ENCODE measurements around the gene HDGF.

HDGF gene

DNA sequence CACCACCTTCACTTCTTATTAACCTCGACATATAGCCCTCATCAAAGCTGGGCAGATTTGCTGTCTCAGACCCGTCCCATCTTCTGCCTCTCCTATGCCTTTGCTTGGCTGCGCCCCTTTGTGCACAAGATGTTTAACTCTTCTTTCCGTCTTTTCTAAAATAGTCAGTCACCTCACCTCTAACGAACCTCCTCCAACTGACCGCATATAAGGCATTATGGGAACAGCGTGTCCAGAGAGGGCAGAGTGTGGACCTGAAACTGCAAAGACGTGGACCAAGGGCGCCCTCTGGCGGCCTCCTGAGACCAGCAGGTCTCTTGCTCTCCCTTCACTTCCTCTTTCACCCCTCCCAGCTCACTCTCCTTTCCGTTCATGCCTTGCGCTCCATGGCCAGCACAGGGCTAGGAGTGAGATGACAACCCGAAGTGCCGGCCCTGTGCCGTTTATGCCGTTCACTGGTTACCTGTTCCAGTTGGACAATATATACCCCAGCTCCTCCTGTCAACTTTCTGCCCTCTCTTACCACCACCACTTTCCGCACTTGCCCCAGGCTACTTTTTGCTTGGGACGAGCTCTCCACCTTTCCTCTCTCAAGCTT lies 25.7 kb downstream of the HDGF start:
- peak; percentile 76 for DNase-seq (ENCODE audit: low read depth)

GRCh38 chr1:156721535-156721934 lies 29.9 kb downstream of the HDGF start:
- no peak for DNase-seq (ENCODE audit: low read depth)

- DNase-seq (ENCODE audit: low read depth): no peak
These were observed 30.3 kb downstream of the HDGF start for GRCh38 chr1:156721131-156721530.

DNA sequence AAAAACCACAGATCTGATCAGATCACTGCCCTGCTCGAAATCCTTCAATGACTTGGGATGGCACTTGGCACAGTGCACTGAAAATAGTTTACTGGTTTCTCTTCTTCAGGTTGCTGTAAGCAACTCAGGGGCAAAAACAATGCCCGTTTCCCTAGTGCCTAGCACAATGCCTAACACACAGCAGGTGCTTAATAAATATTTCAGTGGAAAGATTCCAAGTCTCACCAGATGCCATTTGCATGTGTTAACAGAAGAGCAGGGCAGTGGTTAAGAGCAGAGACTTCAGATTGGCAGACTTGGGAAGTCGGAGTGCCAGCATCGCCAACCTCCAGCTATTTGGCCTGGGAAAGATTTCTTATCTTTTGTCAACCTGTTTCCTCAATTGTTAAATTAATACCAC lies 34.1 kb downstream of the HDGF start:
- DNase-seq (ENCODE audit: low read depth): no peak

DNA sequence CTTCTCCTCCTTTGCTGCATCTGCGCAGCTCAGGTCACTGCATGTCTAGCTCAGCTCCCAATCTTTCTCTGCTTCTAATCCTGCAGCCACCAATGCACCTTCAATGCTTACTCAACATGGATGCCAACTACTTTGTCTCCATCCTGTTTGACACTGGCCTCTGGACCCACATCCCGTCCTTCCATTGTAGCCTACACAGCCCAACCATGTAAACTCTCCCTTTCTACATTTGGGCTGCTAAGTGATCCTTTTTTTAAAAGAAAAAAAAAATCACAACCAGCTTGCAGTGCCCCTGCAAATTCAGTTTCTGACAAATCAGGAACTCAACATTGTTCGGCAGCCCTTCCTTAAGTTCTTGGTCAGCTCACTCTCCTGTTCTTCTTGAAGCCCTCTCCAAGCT lies 36.6 kb downstream of the HDGF start:
- DNase-seq (ENCODE audit: low read depth): no peak

DNA sequence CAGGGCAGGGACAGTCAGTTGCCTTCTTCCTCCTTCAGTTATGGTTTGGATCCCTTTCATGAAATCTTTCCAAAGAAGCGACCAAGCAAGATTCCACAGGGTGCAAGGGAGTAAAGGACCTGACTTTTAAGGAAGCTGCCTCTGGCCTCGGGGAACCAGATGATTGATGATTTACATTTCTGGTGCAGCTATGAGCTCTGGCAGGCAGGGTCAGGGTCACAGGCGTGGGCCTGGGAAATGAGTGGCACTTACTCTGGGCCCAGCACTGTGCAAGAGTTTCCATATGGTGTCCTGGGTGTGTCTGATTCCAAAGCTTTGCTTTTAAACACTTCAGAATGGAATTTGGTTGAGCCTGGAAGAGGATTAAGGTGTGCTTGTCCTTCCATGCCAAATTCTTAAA lies 38.8 kb downstream of the HDGF start:
- DNase-seq (ENCODE audit: low read depth): no peak

DNA sequence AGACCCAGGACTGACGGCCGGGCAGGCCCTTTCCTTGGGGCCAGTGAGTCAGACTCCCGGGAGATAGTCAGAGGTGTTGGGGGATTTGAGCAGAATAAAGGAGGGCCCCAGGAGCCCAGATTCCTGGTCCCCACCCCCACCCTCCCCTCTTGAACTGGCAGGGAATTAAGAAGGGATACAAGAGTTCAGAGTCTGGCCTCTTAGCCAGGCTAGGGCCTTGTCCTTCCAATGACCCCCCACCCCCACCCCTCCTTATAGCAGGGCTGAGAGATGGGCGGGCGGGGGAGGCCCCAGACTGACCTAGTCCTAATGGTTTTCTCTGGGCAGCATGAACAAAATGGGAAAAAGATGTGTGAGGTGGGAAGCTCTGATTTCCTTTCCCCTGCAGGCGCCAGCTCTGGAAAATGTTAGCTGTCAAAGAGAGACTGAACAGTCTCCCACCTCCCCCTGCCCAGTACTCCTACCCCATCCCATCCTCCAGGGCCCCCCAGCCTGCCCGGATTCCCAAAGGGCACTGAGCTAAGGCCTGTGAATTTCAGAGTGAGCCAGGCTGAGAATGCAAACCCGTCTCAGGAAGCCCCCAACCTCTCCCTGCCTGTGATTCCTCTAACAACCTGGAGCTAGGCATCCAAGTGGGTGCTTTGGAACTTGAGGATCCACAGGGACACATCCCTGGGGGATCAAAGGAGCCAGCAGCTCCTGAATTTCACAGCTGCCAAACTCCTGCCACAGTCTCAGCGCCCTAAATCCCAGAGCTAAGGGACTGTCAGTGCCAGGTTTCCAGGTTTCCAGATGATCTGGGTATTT lies 40.3 kb downstream of the HDGF start:
- no peak for DNase-seq (ENCODE audit: low read depth)

DNA sequence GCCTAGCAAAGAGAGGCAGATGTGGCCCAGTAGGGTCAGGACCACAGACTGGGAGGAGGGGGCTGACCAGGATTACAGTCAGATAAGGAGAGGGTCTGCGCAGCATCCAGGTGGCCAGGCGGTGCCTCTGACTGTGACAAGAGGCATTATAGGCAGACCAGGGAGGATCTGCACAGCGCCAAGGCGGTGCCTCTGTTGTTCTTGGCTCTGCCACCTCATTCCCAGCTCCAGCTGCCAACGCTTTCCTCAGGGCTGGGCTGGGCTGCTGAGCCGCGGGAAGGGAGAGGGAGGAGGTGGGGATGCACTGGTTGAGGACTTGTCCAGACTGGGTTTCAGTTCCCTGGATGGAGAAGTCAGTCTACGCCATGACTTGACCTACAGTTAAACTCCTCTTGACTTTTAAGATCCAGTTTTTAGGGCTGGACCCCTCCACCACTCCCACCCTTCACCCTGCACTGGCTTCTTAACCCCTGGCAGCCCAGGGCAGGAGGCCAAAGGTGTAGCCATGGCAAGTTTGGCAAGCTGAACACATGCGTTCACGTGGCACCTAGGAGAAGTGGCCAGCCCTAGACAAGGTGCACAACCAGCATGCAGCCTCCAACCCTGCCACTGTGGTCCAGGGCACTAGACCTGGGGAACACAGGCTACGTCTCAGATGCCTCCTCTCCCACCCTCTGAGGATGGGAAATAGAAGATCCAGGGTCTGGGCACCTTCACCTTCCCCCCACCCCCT lies 41.6 kb downstream of the HDGF start:
- DNase-seq (ENCODE audit: low read depth): no peak

- DNase-seq (ENCODE audit: low read depth): no peak
These were observed 42.4 kb downstream of the HDGF start for GRCh38 chr1:156709031-156709430.

DNA sequence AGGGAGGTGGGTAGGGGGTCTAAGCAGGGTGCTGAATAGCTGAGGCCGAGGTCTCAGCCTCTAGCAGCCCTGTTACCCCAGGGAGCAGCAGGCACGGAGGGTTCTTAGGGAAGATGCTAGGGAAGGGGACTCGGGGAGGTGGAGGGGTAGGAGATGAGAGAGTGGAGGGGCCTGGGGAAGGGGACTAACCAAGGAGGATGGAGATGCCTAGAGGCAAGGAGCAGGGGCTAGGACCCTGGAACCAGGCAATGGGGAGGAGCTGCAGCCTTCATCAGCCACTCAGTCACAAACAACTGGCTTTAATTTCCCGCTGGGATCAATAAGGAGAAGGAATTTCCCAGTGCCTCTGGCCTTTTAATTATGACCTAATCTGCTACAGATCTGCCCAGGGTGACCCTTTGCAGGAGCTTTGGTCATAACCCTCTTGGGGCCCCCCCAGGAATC lies 43.2 kb downstream of the HDGF start:
- DNase-seq (ENCODE audit: low read depth): no peak

DNA sequence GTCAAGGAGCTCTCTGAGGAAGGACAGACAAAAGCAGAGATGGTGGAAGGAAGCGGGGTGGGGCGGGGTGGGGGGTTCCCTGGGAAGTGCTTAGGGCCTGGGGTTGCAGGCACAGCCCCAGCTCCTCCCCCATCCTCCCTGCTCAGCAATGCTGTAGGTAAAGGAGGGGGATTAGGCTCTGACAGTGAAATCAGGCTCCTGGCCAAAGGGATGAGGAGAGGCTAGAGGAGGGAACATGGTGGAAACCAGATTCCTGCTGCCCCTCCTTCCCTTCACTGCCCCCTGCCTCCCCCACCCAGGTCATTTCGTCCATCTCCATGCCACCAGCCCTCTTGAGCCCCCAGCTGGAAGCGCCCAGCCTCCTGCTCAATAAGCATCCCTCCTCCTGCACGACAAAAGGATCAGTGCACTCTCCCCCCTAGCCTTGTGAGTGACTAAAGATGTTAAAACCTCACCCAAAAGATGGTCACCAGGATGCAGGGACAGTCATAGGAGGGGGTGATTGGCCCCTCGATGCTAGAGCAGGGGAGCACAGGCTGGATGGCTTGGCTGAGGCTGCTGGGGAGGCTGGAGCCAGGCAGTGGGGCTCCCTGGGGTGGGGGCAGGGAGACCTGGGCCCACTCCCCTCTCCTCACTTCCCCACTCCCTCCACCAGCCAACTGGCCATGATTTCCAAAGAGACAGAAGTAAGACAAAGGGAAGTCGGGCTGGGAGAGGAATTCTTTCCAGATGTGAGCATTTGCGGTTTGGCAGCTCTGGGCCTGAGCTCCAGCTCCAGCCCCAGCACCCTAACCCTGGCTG lies 43.9 kb downstream of the HDGF start:
- DNase-seq (ENCODE audit: low read depth): no peak

GRCh38 chr1:156706657-156707416 lies 44.6 kb downstream of the HDGF start:
- DNase-seq (ENCODE audit: low read depth): no peak

DNA sequence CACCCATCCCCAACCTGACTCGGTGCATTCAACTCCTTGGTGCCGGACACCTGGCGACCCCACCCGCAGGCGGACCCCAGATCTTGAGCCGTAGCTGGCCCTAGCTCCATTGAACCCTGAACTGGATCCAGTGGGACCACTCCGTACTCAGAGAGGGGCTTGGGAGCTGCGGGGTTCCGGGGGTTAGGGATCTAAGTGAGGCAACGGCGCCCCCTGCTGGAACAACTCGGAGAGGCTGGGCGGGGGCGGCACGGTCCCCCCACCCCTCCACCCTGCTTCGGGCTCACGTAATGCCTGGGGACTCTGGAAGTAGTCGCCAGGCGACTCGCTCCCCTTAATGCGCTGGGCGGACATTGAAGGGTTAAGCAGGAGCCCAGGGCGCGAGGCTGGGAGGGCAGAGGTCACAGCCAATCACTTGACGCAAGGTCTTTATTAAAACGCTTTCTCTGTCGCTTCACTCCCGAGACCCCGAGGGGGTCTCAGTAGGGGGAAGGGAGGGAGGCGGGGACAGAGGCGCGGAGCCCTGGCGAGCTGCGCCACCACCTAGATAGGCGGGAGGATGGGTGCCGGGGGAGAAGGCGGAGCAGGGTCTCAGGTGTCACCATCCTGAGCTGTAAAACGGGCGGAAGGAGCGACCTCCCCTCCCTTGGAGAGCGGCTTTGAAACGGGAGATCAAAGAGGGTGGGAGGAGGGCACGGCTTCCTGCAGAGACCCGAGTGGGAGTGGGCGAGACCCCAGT lies 45.4 kb downstream of the HDGF start:
- DNase-seq (ENCODE audit: low read depth): peak; percentile 68

GRCh38 chr1:156705321-156705917 lies 46.1 kb downstream of the HDGF start, which contains the start of gene CRABP2:
CRABP2 (minus strand) TSS chr1:156705583; CDS start chr1:156705446, 137 bp downstream.
- no peak for DNase-seq (ENCODE audit: low read depth)

DNA sequence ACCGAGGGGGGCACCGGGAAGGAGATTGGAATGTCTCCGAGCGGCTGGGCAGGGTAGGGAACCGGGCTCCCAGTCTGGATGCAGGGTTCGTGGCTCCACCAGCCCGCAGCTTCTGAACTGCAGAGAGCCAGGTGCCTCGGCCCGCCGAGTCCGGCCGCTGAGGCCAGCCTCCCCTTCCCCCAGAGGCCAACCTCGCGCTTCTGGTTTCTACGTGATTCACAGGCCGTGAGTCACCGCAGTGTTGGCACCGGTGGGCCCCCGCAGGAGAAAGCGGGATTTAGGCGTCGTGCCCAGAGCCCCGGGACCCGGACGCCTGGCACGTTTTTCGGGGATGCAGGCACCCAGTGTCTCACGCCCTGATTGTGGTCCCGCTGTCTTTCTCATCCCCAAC lies 46.5 kb downstream of the HDGF start:
- DNase-seq (ENCODE audit: low read depth): peak; percentile 44

GRCh38 chr1:156704166-156704711 lies 47.2 kb downstream of the HDGF start:
- DNase-seq (ENCODE audit: low read depth): no peak

DNA sequence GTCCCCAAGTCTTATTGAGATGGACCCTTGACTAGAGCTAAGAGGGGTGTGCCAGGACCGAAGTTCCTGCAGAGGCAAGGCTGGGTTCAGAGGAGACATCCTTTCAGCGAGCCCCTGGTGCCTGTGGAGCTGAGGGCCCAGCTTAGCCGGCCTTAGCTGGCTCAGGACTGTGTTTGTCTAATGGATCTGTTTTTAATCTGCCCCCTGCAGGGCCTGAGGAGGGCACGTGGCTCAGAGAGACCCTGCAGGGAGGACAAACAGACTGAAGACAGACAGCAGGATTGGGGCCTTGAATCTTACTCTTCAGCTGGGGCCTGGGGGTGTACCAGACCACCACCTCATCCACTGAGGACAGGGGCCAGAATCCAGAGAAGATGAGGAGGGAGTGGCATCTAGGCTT lies 47.7 kb downstream of the HDGF start:
- DNase-seq (ENCODE audit: low read depth): no peak

GRCh38 chr1:156703336-156703735 lies 48.1 kb downstream of the HDGF start:
- no peak for DNase-seq (ENCODE audit: low read depth)

DNA sequence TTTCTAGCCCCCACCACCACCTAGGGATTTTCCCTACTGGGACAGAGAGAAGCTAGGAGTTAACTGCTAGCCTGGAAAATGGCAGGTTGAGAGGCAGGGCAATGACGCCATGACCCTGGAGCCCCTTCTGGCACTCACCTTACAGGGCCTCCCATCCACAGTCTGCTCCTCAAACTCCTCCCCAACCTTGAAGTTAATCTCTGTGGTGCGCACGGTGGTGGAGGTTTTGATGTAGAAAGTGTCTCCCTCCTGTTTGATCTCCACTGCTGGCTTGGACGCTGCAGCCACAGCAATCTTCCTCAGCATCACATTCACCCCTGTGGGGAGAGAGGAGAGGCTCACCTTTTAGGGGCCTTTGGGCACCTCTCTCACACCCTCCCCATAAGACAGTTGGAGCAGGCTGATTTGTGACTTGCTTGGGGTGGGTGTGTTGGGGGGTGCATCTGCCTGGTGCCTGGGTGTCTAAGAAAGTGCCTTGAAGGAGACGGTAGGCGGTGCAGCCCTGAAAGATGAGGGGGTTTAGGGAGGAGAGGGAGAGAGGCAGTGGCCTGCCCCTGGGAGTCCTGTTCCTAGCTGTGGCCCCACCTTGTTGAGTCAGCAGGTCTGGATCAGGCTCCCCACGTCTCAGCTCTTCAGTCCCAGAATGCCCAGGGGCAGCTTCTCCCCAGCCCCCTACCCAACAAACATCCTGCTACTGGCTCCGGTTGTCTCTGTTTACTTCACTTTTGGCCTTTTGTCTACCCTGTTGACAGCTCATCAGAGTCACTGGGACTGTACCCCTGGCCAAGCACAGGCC lies 50.5 kb downstream of the HDGF start:
- DNase-seq (ENCODE audit: low read depth): no peak
